Fibroblast of upper back skin (primary cell): ENCODE results near the gene NPY1R.

ENCODE experiments used
- DNase-seq: peaks from one replicate; pipeline ENCODE4 v3.0.0-alpha.2; 2013

NPY1R gene

DNA sequence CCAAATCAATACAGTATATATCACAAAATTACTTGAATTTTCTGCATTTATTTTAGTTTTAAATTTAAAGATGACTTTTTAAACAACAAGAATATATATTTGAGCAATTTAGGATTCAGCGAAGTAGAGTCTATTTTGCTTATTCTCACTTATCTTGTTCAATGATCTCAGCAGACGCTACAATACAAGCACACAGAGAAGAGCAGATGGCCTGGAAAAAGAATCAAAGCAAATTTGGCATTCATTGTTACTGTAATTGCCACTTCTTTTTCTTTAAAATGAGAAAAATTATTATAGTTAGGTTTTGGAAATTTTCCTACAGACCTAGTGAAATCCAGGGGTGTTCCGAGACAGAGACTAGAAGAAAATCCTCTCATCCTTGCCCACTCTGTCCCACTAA lies 57.5 kb downstream of the NPY1R start:
- DNase-seq: no peak
